ENCODE results near the gene NAV2.

DNA sequence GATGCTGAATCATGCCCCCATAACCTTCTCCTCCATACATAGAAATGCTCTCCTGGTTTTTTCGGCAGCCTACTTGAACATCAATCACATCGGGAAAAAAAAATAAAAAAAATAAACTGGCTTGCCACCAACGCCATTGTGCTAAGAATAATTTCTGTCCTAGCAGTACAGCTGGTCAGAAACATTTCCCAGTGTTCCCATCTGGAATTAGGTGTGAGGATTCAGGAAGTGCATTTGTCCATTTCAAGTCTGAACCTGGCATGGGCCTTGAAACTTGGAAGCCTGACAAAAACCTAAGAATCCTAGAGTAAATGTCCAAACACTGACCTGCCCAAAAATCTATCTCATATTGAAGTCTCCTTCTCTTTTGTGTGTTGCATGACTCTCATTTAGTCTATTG is 16.6 kb upstream of the NAV2 start:
- TF ChIP-seq, protein P1, sequence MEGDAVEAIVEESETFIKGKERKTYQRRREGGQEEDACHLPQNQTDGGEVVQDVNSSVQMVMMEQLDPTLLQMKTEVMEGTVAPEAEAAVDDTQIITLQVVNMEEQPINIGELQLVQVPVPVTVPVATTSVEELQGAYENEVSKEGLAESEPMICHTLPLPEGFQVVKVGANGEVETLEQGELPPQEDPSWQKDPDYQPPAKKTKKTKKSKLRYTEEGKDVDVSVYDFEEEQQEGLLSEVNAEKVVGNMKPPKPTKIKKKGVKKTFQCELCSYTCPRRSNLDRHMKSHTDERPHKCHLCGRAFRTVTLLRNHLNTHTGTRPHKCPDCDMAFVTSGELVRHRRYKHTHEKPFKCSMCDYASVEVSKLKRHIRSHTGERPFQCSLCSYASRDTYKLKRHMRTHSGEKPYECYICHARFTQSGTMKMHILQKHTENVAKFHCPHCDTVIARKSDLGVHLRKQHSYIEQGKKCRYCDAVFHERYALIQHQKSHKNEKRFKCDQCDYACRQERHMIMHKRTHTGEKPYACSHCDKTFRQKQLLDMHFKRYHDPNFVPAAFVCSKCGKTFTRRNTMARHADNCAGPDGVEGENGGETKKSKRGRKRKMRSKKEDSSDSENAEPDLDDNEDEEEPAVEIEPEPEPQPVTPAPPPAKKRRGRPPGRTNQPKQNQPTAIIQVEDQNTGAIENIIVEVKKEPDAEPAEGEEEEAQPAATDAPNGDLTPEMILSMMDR (conservative IDR thresholded peaks at IDR 0.05 in 1 of 2, IDR thresholded peaks at IDR 0.05 in 1 of 2; ENCODE audit: extremely low read depth in 1 of 2, insufficient read depth in 1 of 2, low read depth in 1 of 2, low read length in 2 of 2), result no peak
- TF ChIP-seq EZH2 (IDR thresholded peaks at IDR 0.05; ENCODE audit: borderline replicate concordance, low read length), result no peak
